ENCODE measurements around the gene ZBTB16.

The ZBTB16 gene

GRCh38 chr11:114161486-114162250 lies 102.2 kb downstream of the ZBTB16 start:
- no peak for DNase-seq (ENCODE audit: extremely low spot score)
- ChIA-PET CTCF (interaction anchor here (0.7 kb wide), 1 partner anchor 93 kb away, joined by 3 read pairs; no protein-coding TSS in a partner anchor), POLR2A (interaction anchor here (0.7 to 0.8 kb wide), 2 partner anchors 58 to 110 kb away, joined by 3 read pairs; no protein-coding TSS in a partner anchor)
- TF ChIP-seq SUZ12 (IDR thresholded peaks at IDR 0.05) = no peak
- no peak for TF ChIP-seq SP1 (IDR thresholded peaks at IDR 0.05)
- no peak for TF ChIP-seq HDGF (IDR thresholded peaks at IDR 0.05; ENCODE audit: borderline replicate concordance)
- no peak for TF ChIP-seq FOXK2 (IDR thresholded peaks at IDR 0.05)
- TF ChIP-seq FOXA1 (IDR thresholded peaks at IDR 0.05) = no peak
- no peak for TF ChIP-seq PKNOX1 (IDR thresholded peaks at IDR 0.05)
- no peak for TF ChIP-seq BHLHE40 (IDR thresholded peaks at IDR 0.05; ENCODE audit: borderline replicate concordance)
- TF ChIP-seq ARNT (IDR thresholded peaks at IDR 0.05) = no peak
- no peak for TF ChIP-seq TARDBP (IDR thresholded peaks at IDR 0.05)
- TF ChIP-seq LEF1 (IDR thresholded peaks at IDR 0.05; ENCODE audit: borderline replicate concordance) = no peak
- TF ChIP-seq FOXM1 (IDR thresholded peaks at IDR 0.05; ENCODE audit: borderline replicate concordance) = no peak
- no peak for TF ChIP-seq CTBP1 (IDR thresholded peaks at IDR 0.05; ENCODE audit: borderline replicate concordance)
- TF ChIP-seq ELF4 (IDR thresholded peaks at IDR 0.05) = no peak
- TF ChIP-seq NFRKB (IDR thresholded peaks at IDR 0.05) = no peak
- TF ChIP-seq ZNF384 (IDR thresholded peaks at IDR 0.05) = no peak
- TF ChIP-seq L3MBTL2 (conservative IDR thresholded peaks at IDR 0.05) = no peak

- DNase-seq (ENCODE audit: extremely low spot score) = peak; percentile 61
- CTCF ChIA-PET = interaction anchor here (0.6 to 0.8 kb wide), 2 partner anchors 23 to 61 kb away, joined by 3 read pairs; no protein-coding TSS in a partner anchor
- TF ChIP-seq HDGF (IDR thresholded peaks at IDR 0.05; ENCODE audit: borderline replicate concordance) = no peak
- no peak for TF ChIP-seq BHLHE40 (IDR thresholded peaks at IDR 0.05; ENCODE audit: borderline replicate concordance)
- TF ChIP-seq ELF4 (IDR thresholded peaks at IDR 0.05) = no peak
- no peak for TF ChIP-seq FOXA1 (IDR thresholded peaks at IDR 0.05)
- peak; percentile 10; the same call in 1 of the 2 replicates for TF ChIP-seq CTBP1 (IDR thresholded peaks at IDR 0.05; ENCODE audit: borderline replicate concordance)
- POLR2A ChIA-PET = interaction anchor here (0.7 to 1.1 kb wide), 3 partner anchors 14 to 111 kb away, joined by 3 read pairs; no protein-coding TSS in a partner anchor
These were observed 103.2 kb downstream of the ZBTB16 start for GRCh38 chr11:114162719-114163123.

- CTCF ChIA-PET = interaction anchor here (0.6 kb wide), 1 partner anchor 61 kb away, joined by 3 read pairs; no protein-coding TSS in a partner anchor
- DNase-seq (ENCODE audit: extremely low spot score) = no peak
- TF ChIP-seq HDGF (IDR thresholded peaks at IDR 0.05; ENCODE audit: borderline replicate concordance) (no peak), PKNOX1 (IDR thresholded peaks at IDR 0.05) (no peak), FOXK2 (IDR thresholded peaks at IDR 0.05) (no peak), L3MBTL2 (conservative IDR thresholded peaks at IDR 0.05) (no peak), SUZ12 (IDR thresholded peaks at IDR 0.05) (no peak), FOXM1 (IDR thresholded peaks at IDR 0.05; ENCODE audit: borderline replicate concordance) (no peak), ZNF384 (IDR thresholded peaks at IDR 0.05) (no peak), LEF1 (IDR thresholded peaks at IDR 0.05; ENCODE audit: borderline replicate concordance) (no peak), ELF4 (IDR thresholded peaks at IDR 0.05) (no peak), ARNT (IDR thresholded peaks at IDR 0.05) (no peak), NFRKB (IDR thresholded peaks at IDR 0.05) (no peak), FOXA1 (IDR thresholded peaks at IDR 0.05) (no peak), BHLHE40 (IDR thresholded peaks at IDR 0.05; ENCODE audit: borderline replicate concordance) (no peak), SP1 (IDR thresholded peaks at IDR 0.05) (no peak)
- POLR2A ChIA-PET = interaction anchor here (1.1 kb wide), 1 partner anchor 14 kb away, joined by 3 read pairs; no protein-coding TSS in a partner anchor
These were observed 103.7 kb downstream of the ZBTB16 start for GRCh38 chr11:114163229-114163631.

GRCh38 chr11:114163830-114164401 lies 104.4 kb downstream of the ZBTB16 start:
- CTCF ChIA-PET = no interaction called here
- POLR2A ChIA-PET = no interaction called here
- TF ChIP-seq FOXK2 (IDR thresholded peaks at IDR 0.05) (no peak), HDGF (IDR thresholded peaks at IDR 0.05; ENCODE audit: borderline replicate concordance) (no peak), FOXA1 (IDR thresholded peaks at IDR 0.05) (no peak), ELF4 (IDR thresholded peaks at IDR 0.05) (no peak), ARNT (IDR thresholded peaks at IDR 0.05) (no peak)
- no peak for DNase-seq (ENCODE audit: extremely low spot score)

- no peak for TF ChIP-seq SUZ12 (IDR thresholded peaks at IDR 0.05)
- TF ChIP-seq HDGF (IDR thresholded peaks at IDR 0.05; ENCODE audit: borderline replicate concordance) = no peak
- TF ChIP-seq FOXK2 (IDR thresholded peaks at IDR 0.05) = no peak
- TF ChIP-seq ARNT (IDR thresholded peaks at IDR 0.05) = no peak
- TF ChIP-seq ZNF384 (IDR thresholded peaks at IDR 0.05) = no peak
- TF ChIP-seq LEF1 (IDR thresholded peaks at IDR 0.05; ENCODE audit: borderline replicate concordance) = no peak
- no peak for TF ChIP-seq SP1 (IDR thresholded peaks at IDR 0.05)
- TF ChIP-seq ELF4 (IDR thresholded peaks at IDR 0.05) = no peak
- ChIA-PET CTCF (no interaction called here), POLR2A (no interaction called here)
- no peak for DNase-seq (ENCODE audit: extremely low spot score)
These were observed 105.0 kb downstream of the ZBTB16 start for GRCh38 chr11:114164546-114164945.

- DNase-seq (ENCODE audit: extremely low spot score) = no peak
- ChIA-PET POLR2A (no interaction called here), CTCF (interaction anchor here (1.6 kb wide), 1 partner anchor 15 kb away, joined by 3 read pairs; no protein-coding TSS in a partner anchor)
- TF ChIP-seq FOXM1 (IDR thresholded peaks at IDR 0.05; ENCODE audit: borderline replicate concordance) (no peak), BHLHE40 (IDR thresholded peaks at IDR 0.05; ENCODE audit: borderline replicate concordance) (no peak), SP1 (IDR thresholded peaks at IDR 0.05) (no peak), PKNOX1 (IDR thresholded peaks at IDR 0.05) (no peak), SUZ12 (IDR thresholded peaks at IDR 0.05) (no peak), HDGF (IDR thresholded peaks at IDR 0.05; ENCODE audit: borderline replicate concordance) (no peak), ZNF384 (IDR thresholded peaks at IDR 0.05) (no peak), NFRKB (IDR thresholded peaks at IDR 0.05) (no peak), TARDBP (IDR thresholded peaks at IDR 0.05) (no peak), LEF1 (IDR thresholded peaks at IDR 0.05; ENCODE audit: borderline replicate concordance) (no peak), FOXA1 (IDR thresholded peaks at IDR 0.05) (no peak), ELF4 (IDR thresholded peaks at IDR 0.05) (no peak)
These were observed 106.1 kb downstream of the ZBTB16 start for GRCh38 chr11:114165326-114166230.

Measured in HEK293T (cell line).